AG20443 (cell line): ENCODE measurements around the gene ARHGEF28.

Source experiments
- DNase-seq: peaks from one replicate; pipeline ENCODE4 v3.0.0; 2012; ENCODE audit warnings: low spot score, mixed read lengths

The ARHGEF28 gene

DNA sequence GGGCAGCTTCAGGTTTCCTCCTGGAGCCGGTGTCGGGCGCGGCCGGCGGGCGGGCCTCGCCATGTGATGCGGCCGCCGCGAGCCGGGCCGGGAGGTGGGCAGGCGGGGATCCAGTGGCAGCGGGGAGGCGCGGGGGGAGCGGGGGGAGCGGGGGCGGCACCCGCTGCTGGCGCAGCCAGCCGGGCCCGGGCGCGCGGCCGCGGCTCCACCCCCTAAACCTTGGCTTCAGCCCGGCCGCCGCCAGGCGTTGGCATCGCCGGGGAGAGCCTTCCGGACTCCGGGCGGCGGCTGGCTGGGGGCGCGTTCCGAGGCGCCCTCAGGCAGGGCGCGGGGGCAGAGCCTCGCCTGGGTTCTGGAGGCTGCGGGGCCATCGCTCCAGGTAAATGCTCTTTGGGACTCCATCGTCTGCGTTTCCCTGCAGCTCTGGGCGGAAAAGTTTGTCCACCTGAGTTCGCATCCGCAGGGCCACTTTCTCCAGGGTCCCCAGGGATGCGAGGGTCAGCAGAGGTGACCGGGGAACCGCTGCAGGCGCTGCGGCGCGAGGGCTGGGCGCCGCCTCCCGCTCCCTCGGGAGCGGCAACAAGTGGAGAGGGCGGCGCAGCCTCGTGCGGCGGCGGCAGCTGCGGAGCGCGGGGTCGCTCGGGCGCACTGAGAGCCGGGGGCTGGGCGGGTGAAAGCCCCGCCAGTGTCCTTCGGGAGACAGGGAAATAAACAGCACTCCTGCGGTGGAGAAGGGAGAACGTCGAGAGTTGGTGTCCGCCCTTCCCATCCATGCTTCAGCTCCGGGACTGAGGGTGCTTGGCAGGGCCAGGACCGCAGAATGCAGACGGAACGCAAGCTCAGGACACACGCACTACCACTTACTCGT is at the start of gene ARHGEF28:
ARHGEF28 (plus strand) TSS at position 253 of the 868 bp plus-strand sequence. CDS start 58,656 bp downstream, outside the sequence.
- DNase-seq, result peak; percentile 93

DNA sequence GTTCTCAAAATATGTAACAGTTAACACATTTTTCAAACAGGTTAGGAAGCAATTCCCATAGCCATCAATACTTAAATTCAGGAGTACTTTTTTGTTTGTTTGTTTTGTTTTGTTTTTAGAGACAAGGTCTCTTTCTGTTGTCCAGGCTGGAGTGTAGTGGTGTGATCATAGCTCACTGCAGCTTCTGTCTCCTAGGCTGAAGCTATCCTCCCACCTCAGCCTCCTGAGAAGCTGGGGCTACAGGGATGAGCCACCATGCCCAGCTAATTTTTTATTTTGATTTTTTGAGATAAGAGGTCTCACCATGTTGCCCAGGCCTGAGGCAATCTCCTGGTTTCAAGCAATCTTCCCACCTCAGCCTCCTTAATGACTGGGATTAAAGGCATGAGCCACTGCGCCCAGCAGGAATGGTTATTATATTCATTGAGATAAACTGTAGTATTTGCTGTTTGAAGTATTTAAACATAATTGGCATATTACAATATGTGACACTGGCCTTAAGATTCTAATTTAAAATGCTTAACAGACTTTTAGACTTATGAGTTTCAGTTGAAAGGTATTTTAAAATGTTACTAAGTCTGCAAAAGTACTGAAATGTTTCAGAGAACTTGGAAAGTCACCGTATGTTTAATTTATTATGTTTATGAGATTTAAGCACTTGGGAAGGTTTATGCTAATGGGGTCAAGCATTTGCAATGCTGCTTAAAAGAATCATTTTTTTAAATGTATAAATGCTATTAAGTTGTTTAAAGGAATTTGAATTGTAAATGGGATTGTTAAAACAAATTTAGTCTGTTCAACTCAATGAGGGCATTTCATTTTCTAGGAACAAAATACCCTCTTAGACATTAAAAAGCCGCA is 43.5 kb upstream of the ARHGEF28 start:
- DNase-seq, result no peak

DNA sequence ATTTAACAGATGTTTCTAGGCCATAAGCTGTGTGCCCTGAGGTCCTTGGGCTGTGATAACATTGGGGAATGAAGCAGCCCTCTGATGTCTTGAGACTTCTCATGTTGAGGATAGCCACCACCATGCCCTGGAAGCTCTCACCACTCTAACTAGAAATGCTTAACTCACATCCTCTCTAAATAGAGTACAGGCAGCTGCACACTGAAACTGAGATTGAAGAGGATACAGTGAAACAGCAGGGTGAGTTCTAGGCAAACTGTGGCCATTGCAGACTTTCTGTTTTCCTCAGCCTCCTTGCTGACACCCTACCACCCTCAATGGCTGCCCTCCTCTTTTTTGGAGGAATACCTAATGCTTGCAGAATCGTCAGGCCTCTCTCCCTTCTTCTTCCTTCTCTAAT is 38.1 kb upstream of the ARHGEF28 start:
- DNase-seq, result no peak

DNA sequence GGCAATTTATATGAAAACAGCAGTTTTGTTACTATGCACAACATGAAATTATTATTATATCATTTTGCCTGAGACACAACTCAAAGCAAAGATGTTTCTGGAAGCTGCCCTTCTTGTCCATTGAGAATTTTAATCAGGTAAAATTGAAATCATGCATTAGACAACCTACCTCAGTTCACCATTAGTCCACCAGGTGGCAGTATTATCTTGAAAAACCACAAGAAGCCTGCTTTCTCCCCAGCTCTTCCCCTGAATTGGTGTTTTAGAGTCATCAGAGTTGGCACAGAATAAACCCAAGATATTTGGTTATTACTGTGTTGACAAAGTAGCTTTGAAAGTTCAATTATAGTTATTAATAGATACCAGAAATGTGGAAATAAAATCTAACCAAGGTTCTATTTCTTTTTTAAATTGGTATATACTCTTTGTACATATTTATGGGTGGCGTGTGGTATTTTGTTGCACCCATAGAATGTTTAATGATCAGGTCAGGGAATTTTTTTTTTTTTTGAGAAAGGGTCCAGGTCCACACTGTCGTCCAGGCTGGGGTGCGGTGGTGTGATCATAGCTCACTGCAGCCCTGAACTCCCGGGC is 34.8 kb upstream of the ARHGEF28 start:
- DNase-seq, result peak; percentile 76

DNA sequence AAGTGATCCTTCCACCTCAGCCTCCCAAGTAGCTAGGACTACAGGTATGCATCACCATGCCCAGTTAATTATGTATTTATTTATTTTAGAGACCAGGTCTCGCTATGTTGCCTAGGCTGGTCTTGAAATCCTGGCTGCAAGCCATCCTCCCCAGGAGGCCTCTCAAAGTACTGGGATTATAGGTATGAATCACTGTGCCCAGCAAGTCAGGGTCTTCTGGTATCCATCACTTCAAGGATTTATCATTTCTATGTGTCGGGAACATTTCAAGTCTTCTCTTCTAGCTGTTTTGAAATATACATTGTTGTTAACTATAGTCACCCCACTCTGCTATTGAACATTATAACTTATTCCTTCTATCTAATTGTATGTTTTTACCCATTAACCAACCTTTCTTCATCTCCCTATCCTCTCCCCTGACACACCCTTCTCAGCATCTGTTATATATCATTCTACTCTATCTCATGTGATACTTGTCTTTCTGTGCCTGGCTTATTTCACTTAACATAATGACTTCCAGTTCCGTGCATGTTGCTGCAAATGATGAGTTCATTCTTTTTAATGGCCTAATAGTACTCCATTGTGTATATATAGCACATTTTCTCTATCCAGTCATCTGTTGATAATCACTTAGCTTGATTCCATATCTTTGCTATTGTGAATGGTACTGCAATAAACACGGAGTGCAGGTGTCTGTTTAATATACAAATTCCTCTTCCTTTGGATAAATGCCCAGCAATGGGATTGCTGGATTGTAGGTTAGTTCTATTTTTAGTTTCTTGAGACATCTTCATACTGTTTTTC is 34.1 kb upstream of the ARHGEF28 start:
- no peak for DNase-seq

- DNase-seq, result no peak
Observed at GRCh38 chr5:73592551-73592950, 33.4 kb upstream of the ARHGEF28 start.

- DNase-seq, result no peak
Observed at GRCh38 chr5:73596705-73597328, 29.2 kb upstream of the ARHGEF28 start.

GRCh38 chr5:73599380-73599779 is 26.6 kb upstream of the ARHGEF28 start:
- no peak for DNase-seq

DNA sequence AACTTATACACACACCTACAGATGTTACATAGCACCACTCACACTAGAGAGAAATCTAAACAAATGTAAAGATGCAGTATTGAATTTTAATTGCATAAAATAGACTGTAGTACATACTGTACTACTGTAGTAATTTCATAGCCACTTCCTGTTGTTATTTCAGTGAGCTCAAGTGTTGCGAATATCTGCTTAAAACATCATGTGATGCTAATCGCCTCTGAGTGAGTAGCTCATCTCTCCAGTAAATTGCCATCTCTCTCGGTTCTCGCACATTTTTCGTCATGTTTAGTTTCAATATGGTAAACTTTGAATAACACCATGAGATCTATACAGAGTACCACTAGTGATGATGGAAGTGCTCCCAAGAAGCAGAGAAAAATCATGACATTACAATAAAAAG is 22.0 kb upstream of the ARHGEF28 start:
- no peak for DNase-seq

- no peak for DNase-seq
Observed at GRCh38 chr5:73605223-73606087, 20.5 kb upstream of the ARHGEF28 start.

DNA sequence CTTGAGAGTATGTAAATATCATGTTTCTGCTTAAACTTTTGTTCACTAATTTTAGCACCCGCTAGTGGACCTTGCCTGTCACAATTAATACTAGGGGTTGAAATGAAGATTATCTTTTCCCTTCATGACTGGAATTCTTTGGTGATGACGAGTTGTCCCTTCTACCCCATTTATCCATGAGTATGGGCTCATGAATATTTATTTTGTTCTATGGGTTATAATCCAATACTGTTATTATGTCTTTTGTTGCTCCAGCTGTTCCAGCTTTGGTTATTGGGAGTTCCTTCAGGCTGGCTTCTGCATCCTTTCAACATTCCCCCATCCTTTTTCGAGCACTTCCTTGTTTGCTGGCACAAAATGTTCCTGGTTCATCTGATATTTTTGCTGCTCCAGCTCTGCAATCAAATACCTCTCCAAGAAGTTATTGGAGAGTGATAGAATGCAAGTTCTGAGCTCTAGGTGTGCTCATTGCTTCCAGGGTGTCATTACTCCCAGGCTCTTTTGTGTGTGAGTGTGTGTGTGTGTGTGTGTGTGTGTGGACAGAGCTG is 19.7 kb upstream of the ARHGEF28 start:
- DNase-seq, result no peak

DNA sequence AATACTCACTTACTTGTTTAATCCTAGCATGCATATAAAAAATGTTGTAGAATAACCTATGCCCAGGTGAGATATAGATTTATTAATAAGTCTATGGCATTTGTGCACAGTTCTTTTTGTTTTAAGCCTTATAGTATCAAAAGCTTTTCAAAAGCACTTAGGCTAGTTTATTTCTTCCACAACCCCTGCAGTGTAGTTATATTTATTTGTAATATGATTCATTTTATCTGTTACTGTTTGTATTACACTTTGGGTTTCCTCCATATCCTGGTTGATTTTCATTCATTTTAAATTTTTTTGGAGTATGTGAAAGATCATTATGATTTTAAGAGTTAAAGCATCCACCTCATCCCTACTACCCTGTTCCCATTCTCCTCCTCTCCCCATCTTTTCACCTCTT is 18.8 kb upstream of the ARHGEF28 start:
- no peak for DNase-seq

DNA sequence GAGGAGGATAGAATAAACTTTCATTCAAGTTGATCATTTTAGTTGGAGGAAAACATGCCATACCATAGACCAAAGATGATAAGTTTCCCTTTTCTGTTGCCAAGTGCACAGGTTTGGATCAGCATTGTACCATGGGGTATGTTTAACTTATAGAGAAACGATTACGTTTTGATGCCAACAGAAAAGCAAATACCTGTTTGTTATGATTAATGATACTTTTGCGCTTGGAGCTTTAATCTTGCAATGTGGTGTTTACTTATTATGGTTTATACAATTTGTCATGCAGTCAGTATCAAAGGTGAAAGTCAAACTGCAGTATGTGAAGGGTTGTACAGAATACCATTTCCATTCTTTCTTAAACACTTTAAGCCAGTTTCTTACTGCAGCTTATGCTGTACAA is 13.2 kb upstream of the ARHGEF28 start:
- DNase-seq, result no peak

DNA sequence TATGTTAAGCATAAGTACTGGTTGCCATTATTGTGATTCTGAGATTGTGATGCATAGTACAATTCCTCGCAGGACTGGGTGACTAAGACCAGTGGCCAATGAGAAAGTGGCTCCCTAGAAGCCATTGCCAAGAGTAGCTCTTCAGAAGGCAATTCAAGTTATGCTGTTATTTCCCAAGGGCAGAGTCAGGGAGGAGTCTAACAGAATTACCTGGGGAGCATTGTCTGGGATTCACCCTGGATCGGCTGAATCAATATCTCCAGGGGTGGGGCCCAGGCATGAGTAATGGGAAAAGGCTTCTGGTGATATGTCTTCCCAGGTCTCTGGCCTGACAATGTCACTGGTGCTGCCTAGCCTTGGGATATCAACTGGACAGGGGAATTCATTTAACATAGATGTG is 10.9 kb upstream of the ARHGEF28 start:
- DNase-seq, result no peak

DNA sequence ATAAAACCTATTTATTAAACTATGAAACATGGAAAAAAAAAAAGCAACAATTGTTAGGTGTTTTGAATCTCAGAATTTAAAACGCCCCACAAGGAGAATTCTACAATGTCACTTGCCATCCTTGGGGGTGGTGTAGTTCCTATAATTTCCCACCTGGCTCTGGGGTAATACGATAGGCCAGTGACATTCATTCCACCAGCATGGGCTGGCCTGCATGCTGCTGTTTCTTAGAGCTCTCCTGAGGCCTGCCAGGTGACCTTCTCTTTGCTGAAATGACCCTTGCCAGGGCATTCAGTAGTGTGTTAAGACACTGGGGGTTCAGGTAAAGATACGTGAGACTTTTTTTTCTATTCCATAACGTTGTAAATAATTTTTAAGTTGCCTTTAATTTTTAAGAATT is 10.0 kb upstream of the ARHGEF28 start:
- DNase-seq, result no peak

DNA sequence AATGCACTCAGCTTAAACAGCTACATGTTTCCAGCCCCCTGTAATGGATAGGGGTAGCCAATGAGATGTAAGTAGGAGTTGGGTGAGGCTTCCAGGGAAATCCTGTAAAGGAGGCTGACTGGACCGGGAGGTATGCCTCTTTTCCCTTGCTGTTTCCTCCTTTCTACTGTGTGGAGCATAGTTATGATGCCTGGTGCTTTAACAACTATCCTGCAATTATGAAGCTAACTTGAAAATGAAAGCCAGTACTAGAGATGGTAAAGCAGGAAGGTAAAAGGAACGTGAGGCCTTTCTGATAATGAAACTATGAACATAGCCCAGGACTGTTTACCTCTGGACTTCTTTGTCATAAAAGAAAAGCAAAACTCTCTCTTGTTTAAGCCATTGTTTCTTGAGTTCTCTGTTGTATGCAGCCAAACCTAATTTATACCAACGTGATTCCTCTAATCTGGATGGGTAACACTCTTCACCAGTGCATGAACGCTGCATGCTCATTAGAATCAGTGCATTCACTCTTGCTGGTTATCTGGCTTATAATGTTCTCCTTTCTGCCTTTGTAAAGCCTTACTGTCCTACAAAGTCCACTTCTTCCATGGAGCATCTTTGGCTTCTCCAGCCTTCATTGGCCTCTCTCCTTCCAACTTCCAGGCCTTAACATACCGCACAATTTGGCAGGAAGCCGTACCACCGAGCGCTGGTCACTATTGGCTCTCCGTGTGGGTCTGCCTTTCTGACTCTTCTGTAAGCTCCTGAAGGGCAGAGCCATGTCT is 8.3 kb upstream of the ARHGEF28 start:
- peak; percentile 36 for DNase-seq

GRCh38 chr5:73619606-73620333 is 6.2 kb upstream of the ARHGEF28 start:
- no peak for DNase-seq

- no peak for DNase-seq
Observed at GRCh38 chr5:73620334-73620687, 5.7 kb upstream of the ARHGEF28 start.

GRCh38 chr5:73623060-73623459 is 2.9 kb upstream of the ARHGEF28 start:
- no peak for DNase-seq
